HepG2 (cell line): ENCODE measurements around the gene KIFAP3. TPM values are rescaled to one million over a fixed set of nuclear protein-coding genes. Genes with fewer than 3 reads are reported as not detected.

ENCODE experiments used
- FOSL2 ChIP-seq: sonication (generic); formaldehyde crosslinking; IDR thresholded peaks from 2 replicates; pipeline ENCODE4 v1.4.0; 2020; ENCODE audit warnings: missing genetic modification reagents
- MED8 ChIP-seq: sonication (generic); formaldehyde crosslinking; IDR thresholded peaks from 2 replicates; pipeline ENCODE4 v1.8.1; 2023; ENCODE audit warnings: mild to moderate bottlenecking, missing genetic modification reagents; ENCODE audit not compliant: insufficient replicate concordance
- MIER2 ChIP-seq: IDR thresholded peaks from 2 replicates; pipeline ENCODE4 v1.6.1; 2016; ENCODE audit warnings: missing biosample characterization, missing genetic modification reagents
- MXD1 ChIP-seq: sonication (generic); formaldehyde crosslinking; IDR thresholded peaks from 2 replicates; pipeline ENCODE4 v1.4.0; 2020; ENCODE audit warnings: mild to moderate bottlenecking, missing genetic modification reagents
- NR1H2 ChIP-seq: sonication (generic); formaldehyde crosslinking; IDR thresholded peaks from 2 replicates; pipeline ENCODE4 v1.8.1; 2022; ENCODE audit warnings: low read depth, missing genetic modification reagents, borderline replicate concordance
- RARA ChIP-seq: IDR thresholded peaks from 2 replicates; pipeline ENCODE4 v1.6.1; 2016; ENCODE audit warnings: missing genetic modification reagents, missing compliant biosample characterization
- TSC22D2 ChIP-seq: sonication (generic); formaldehyde crosslinking; IDR thresholded peaks from 2 replicates; pipeline ENCODE4 v1.5.1; 2020; ENCODE audit warnings: missing genetic modification reagents, mild to moderate bottlenecking, borderline replicate concordance
- ZNF331 ChIP-seq: sonication (generic); formaldehyde crosslinking; IDR thresholded peaks from 2 replicates; pipeline ENCODE4 v1.4.0; 2020; ENCODE audit warnings: missing genetic modification reagents
- ZNF558 ChIP-seq: sonication (generic); formaldehyde crosslinking; IDR thresholded peaks from 2 replicates; pipeline ENCODE4 v1.9.0; 2022; ENCODE audit warnings: mild to moderate bottlenecking, missing genetic modification reagents, borderline replicate concordance
- ZNF574 ChIP-seq: sonication (generic); formaldehyde crosslinking; IDR thresholded peaks from 2 replicates; pipeline ENCODE4 v1.4.0; 2020; ENCODE audit warnings: missing genetic modification reagents
- polyA plus RNA-seq, 8 experiments: library from polyadenylated mRNA; depleted of rRNA in 3 of 8; stranded (reverse) in 7 of 8; unstranded in 1 of 8; fragments of >200 nt; fragmentation: Illumina TruSeq in 4 of 8; extraction: Trizol in 4 of 8; gene quantifications; 2 replicates each; pipeline versions ENCODE4 v1.2.1 to v1.2.3, GENCODE V29; 2011 to 2016; ENCODE audit warnings: low read depth in 4 of 8, missing spikeins in 1 of 8, mixed read lengths in 1 of 8; ENCODE audit not compliant: insufficient read depth in 1 of 8
- total RNA-seq, 5 experiments: library from RNA; depleted of rRNA; stranded (reverse); fragments of >200 nt; fragmentation: Illumina TruSeq; extraction: Trizol; gene quantifications; 2 replicates each; pipeline ENCODE4 v1.2.3, GENCODE V29; 2016; ENCODE audit warnings: low read depth in 1 of 5
- TF ChIP-seq, protein P1 (sequence below): sonication (generic); formaldehyde crosslinking; IDR thresholded peaks from 2 replicates; pipeline ENCODE4 v1.4.0; 2020; ENCODE audit warnings: mild to moderate bottlenecking, missing genetic modification reagents
- TF ChIP-seq, protein P2 (sequence below): sonication (generic); IDR thresholded peaks from 2 replicates; pipeline ENCODE4 v1.6.1; 2016; ENCODE audit warnings: low read depth, borderline replicate concordance
- TF ChIP-seq, protein P3 (sequence below): sonication (generic); formaldehyde crosslinking; IDR thresholded peaks from 2 replicates; pipeline ENCODE4 v1.9.0; 2022; ENCODE audit warnings: low read depth, missing genetic modification reagents
- TF ChIP-seq, protein P4 (sequence below): sonication (generic); formaldehyde crosslinking; IDR thresholded peaks from 2 replicates; pipeline ENCODE4 v1.8.1; 2023; ENCODE audit warnings: mild to moderate bottlenecking, moderate library complexity, missing genetic modification reagents
- TF ChIP-seq, protein P5 (sequence below): sonication (generic); formaldehyde crosslinking; IDR thresholded peaks from 2 replicates; pipeline ENCODE4 v1.5.1; 2020; ENCODE audit warnings: missing genetic modification reagents, mild to moderate bottlenecking, borderline replicate concordance
- TF ChIP-seq, protein P6 (sequence below): IDR thresholded peaks from 2 replicates; pipeline ENCODE4 v1.6.1; 2016

Gene KIFAP3
- total and polyA plus RNA-seq, 2 of the 13 experiments (the other 11 are each of a cell fraction or from before 2014, with no cell fraction given), result 3.4 to 10.0 TPM

GRCh38 chr1:169892927-169893644, 181.4 kb downstream of the KIFAP3 start (continued):
- TF ChIP-seq, protein P1, sequence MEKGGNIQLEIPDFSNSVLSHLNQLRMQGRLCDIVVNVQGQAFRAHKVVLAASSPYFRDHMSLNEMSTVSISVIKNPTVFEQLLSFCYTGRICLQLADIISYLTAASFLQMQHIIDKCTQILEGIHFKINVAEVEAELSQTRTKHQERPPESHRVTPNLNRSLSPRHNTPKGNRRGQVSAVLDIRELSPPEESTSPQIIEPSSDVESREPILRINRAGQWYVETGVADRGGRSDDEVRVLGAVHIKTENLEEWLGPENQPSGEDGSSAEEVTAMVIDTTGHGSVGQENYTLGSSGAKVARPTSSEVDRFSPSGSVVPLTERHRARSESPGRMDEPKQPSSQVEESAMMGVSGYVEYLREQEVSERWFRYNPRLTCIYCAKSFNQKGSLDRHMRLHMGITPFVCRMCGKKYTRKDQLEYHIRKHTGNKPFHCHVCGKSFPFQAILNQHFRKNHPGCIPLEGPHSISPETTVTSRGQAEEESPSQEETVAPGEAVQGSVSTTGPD (CRISPR knock-in tag), result 0 out of 2 replicates have a peak, but pooled peaks have one; percentile 23
- TF ChIP-seq ZNF574 (CRISPR knock-in tag) (no peak), MXD1 (CRISPR knock-in tag) (peak; percentile 62; the same call in 1 of the 2 replicates), MIER2 (CRISPR knock-in tag) (no peak), NR1H2 (CRISPR knock-in tag) (0 out of 2 replicates have a peak, but pooled peaks have one; percentile 40), RARA (0 out of 2 replicates have a peak, but pooled peaks have one; percentile 22), MED8 (CRISPR knock-in tag) (no peak), TSC22D2 (CRISPR knock-in tag) (no peak), ZNF558 (CRISPR knock-in tag) (0 out of 2 replicates have a peak, but pooled peaks have one; percentile 57), FOSL2 (no peak), ZNF331 (no peak)
- TF ChIP-seq, protein P2, sequence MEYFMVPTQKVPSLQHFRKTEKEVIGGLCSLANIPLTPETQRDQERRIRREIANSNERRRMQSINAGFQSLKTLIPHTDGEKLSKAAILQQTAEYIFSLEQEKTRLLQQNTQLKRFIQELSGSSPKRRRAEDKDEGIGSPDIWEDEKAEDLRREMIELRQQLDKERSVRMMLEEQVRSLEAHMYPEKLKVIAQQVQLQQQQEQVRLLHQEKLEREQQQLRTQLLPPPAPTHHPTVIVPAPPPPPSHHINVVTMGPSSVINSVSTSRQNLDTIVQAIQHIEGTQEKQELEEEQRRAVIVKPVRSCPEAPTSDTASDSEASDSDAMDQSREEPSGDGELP, result no peak
- TF ChIP-seq, protein P3, sequence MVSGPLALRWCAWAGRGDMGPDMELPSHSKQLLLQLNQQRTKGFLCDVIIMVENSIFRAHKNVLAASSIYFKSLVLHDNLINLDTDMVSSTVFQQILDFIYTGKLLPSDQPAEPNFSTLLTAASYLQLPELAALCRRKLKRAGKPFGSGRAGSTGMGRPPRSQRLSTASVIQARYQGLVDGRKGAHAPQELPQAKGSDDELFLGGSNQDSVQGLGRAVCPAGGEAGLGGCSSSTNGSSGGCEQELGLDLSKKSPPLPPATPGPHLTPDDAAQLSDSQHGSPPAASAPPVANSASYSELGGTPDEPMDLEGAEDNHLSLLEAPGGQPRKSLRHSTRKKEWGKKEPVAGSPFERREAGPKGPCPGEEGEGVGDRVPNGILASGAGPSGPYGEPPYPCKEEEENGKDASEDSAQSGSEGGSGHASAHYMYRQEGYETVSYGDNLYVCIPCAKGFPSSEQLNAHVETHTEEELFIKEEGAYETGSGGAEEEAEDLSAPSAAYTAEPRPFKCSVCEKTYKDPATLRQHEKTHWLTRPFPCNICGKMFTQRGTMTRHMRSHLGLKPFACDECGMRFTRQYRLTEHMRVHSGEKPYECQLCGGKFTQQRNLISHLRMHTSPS (CRISPR knock-in tag), result no peak
- TF ChIP-seq, protein P4, sequence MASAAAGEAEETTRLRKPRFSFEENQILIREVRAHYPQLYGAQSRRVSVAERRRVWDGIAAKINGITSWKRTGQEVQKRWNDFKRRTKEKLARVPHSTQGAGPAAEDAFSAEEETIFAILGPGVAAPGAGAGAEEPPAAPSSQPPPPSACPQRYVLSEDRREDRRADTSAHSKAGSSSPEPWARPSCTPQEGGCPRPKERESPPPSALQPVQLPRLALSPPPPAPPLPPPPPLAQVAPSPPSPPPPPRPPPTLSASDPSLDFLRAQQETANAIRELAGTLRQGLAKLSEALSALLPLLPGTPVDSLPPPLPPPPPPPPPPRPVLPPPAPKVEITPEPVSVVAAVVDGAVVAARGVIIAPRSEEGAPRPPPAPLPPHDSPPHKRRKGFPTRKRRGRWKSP (CRISPR knock-in tag), result 0 out of 2 replicates have a peak, but pooled peaks have one; percentile 22
- TF ChIP-seq, protein P5, sequence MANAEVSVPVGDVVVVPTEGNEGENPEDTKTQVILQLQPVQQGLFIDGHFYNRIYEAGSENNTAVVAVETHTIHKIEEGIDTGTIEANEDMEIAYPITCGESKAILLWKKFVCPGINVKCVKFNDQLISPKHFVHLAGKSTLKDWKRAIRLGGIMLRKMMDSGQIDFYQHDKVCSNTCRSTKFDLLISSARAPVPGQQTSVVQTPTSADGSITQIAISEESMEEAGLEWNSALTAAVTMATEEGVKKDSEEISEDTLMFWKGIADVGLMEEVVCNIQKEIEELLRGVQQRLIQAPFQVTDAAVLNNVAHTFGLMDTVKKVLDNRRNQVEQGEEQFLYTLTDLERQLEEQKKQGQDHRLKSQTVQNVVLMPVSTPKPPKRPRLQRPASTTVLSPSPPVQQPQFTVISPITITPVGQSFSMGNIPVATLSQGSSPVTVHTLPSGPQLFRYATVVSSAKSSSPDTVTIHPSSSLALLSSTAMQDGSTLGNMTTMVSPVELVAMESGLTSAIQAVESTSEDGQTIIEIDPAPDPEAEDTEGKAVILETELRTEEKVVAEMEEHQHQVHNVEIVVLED, result no peak
- TF ChIP-seq, protein P6, sequence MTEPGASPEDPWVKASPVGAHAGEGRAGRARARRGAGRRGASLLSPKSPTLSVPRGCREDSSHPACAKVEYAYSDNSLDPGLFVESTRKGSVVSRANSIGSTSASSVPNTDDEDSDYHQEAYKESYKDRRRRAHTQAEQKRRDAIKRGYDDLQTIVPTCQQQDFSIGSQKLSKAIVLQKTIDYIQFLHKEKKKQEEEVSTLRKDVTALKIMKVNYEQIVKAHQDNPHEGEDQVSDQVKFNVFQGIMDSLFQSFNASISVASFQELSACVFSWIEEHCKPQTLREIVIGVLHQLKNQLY (CRISPR knock-in tag), result no peak
